ENCODE results near the gene BRD7. TPM values are rescaled to one million over a fixed set of nuclear protein-coding genes. Genes with fewer than 3 reads are reported as not detected.
A peak's percentile ranks its signal among the peaks of the same experiment; 100 is the strongest.

The BRD7 gene
- total and polyA plus RNA-seq, 2 of the 13 experiments (the other 11 are each of a cell fraction or from before 2014, with no cell fraction given): 82.3 to 149 TPM

- TF ChIP-seq, protein P1, sequence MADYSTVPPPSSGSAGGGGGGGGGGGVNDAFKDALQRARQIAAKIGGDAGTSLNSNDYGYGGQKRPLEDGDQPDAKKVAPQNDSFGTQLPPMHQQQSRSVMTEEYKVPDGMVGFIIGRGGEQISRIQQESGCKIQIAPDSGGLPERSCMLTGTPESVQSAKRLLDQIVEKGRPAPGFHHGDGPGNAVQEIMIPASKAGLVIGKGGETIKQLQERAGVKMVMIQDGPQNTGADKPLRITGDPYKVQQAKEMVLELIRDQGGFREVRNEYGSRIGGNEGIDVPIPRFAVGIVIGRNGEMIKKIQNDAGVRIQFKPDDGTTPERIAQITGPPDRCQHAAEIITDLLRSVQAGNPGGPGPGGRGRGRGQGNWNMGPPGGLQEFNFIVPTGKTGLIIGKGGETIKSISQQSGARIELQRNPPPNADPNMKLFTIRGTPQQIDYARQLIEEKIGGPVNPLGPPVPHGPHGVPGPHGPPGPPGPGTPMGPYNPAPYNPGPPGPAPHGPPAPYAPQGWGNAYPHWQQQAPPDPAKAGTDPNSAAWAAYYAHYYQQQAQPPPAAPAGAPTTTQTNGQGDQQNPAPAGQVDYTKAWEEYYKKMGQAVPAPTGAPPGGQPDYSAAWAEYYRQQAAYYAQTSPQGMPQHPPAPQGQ (CRISPR knock-in tag; IDR thresholded peaks at IDR 0.05; ENCODE audit: borderline replicate concordance): no peak
- TF ChIP-seq FOXO1 (CRISPR knock-in tag; IDR thresholded peaks at IDR 0.05) (peak; percentile 49; the same call in 1 of the 2 replicates), SETDB1 (CRISPR knock-in tag; IDR thresholded peaks at IDR 0.05; ENCODE audit: borderline replicate concordance) (no peak), NR2F2 (IDR thresholded peaks at IDR 0.05; ENCODE audit: borderline replicate concordance, low read depth) (no peak), RCOR2 (CRISPR knock-in tag; IDR thresholded peaks at IDR 0.05) (no peak), ZNF274 (CRISPR knock-in tag; IDR thresholded peaks at IDR 0.05) (peak; percentile 6; the same call in 1 of the 2 replicates), KLF12 (CRISPR knock-in tag; IDR thresholded peaks at IDR 0.05; ENCODE audit: borderline replicate concordance) (no peak), FOSL2 (CRISPR knock-in tag; IDR thresholded peaks at IDR 0.05) (peak; percentile 25), ARHGAP35 (CRISPR knock-in tag; IDR thresholded peaks at IDR 0.05; ENCODE audit: borderline replicate concordance) (0 out of 2 replicates have a peak, but pooled peaks have one; percentile 14), FOXA3 (CRISPR knock-in tag; IDR thresholded peaks at IDR 0.05) (peak; percentile 65; the same call in 1 of the 2 replicates), SMARCC2 (IDR thresholded peaks at IDR 0.05) (no peak), HBP1 (CRISPR knock-in tag; IDR thresholded peaks at IDR 0.05; ENCODE audit: low read depth) (peak; percentile 68; the same call in 1 of the 2 replicates)
- TF ChIP-seq, protein P2, sequence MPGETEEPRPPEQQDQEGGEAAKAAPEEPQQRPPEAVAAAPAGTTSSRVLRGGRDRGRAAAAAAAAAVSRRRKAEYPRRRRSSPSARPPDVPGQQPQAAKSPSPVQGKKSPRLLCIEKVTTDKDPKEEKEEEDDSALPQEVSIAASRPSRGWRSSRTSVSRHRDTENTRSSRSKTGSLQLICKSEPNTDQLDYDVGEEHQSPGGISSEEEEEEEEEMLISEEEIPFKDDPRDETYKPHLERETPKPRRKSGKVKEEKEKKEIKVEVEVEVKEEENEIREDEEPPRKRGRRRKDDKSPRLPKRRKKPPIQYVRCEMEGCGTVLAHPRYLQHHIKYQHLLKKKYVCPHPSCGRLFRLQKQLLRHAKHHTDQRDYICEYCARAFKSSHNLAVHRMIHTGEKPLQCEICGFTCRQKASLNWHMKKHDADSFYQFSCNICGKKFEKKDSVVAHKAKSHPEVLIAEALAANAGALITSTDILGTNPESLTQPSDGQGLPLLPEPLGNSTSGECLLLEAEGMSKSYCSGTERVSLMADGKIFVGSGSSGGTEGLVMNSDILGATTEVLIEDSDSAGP (CRISPR knock-in tag; IDR thresholded peaks at IDR 0.05; ENCODE audit: borderline replicate concordance): peak; percentile 71
- TF ChIP-seq, protein P3, sequence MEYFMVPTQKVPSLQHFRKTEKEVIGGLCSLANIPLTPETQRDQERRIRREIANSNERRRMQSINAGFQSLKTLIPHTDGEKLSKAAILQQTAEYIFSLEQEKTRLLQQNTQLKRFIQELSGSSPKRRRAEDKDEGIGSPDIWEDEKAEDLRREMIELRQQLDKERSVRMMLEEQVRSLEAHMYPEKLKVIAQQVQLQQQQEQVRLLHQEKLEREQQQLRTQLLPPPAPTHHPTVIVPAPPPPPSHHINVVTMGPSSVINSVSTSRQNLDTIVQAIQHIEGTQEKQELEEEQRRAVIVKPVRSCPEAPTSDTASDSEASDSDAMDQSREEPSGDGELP (IDR thresholded peaks at IDR 0.05; ENCODE audit: borderline replicate concordance, low read depth): peak; percentile 76; the same call in 1 of the 2 replicates
- TF ChIP-seq, protein P4, sequence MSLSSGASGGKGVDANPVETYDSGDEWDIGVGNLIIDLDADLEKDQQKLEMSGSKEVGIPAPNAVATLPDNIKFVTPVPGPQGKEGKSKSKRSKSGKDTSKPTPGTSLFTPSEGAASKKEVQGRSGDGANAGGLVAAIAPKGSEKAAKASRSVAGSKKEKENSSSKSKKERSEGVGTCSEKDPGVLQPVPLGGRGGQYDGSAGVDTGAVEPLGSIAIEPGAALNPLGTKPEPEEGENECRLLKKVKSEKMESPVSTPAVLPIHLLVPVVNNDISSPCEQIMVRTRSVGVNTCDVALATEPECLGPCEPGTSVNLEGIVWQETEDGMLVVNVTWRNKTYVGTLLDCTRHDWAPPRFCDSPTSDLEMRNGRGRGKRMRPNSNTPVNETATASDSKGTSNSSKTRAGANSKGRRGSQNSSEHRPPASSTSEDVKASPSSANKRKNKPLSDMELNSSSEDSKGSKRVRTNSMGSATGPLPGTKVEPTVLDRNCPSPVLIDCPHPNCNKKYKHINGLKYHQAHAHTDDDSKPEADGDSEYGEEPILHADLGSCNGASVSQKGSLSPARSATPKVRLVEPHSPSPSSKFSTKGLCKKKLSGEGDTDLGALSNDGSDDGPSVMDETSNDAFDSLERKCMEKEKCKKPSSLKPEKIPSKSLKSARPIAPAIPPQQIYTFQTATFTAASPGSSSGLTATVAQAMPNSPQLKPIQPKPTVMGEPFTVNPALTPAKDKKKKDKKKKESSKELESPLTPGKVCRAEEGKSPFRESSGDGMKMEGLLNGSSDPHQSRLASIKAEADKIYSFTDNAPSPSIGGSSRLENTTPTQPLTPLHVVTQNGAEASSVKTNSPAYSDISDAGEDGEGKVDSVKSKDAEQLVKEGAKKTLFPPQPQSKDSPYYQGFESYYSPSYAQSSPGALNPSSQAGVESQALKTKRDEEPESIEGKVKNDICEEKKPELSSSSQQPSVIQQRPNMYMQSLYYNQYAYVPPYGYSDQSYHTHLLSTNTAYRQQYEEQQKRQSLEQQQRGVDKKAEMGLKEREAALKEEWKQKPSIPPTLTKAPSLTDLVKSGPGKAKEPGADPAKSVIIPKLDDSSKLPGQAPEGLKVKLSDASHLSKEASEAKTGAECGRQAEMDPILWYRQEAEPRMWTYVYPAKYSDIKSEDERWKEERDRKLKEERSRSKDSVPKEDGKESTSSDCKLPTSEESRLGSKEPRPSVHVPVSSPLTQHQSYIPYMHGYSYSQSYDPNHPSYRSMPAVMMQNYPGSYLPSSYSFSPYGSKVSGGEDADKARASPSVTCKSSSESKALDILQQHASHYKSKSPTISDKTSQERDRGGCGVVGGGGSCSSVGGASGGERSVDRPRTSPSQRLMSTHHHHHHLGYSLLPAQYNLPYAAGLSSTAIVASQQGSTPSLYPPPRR (CRISPR knock-in tag; IDR thresholded peaks at IDR 0.05; ENCODE audit: borderline replicate concordance): 0 out of 2 replicates have a peak, but pooled peaks have one; percentile 31
These were observed 4.0 kb upstream of the BRD7 start (continued) for GRCh38 chr16:50372611-50373344.

All from HepG2 (cell line).